H1 (cell line): ENCODE measurements around the gene TRAF3. TPM values are rescaled to one million over a fixed set of nuclear protein-coding genes. Genes with fewer than 3 reads are reported as not detected.

Experiments used
- ASH2L ChIP-seq: fragments of 200-600, 300-600 bp; sonication (generic); IDR thresholded peaks from one replicate; pipeline ENCODE4 v1.7.1; 2017; ENCODE audit warnings: low read length
- CBX8 ChIP-seq: fragments of 300-800, 300-1000 bp; sonication (generic); IDR thresholded peaks from 2 replicates; pipeline ENCODE4 v1.7.1; 2016; ENCODE audit warnings: low read depth, low read length, borderline replicate concordance
- CHD2 ChIP-seq: IDR thresholded peaks from 2 replicates; pipeline ENCODE4 v1.6.1; 2012; ENCODE audit warnings: low read length, improper control_type of control experiment
- FOSL1 ChIP-seq: IDR thresholded peaks from 2 replicates; pipeline ENCODE4 v1.6.1; 2011; ENCODE audit warnings: mild to moderate bottlenecking, low read depth, low read length, moderate library complexity; ENCODE audit not compliant: insufficient read depth
- KDM5A ChIP-seq: fragments of 200-600 bp; IDR thresholded peaks from 2 replicates; pipeline ENCODE4 v1.7.1; 2012; ENCODE audit warnings: mild to moderate bottlenecking, low read length, inconsistent platforms, mixed read lengths
- PHF8 ChIP-seq: fragments of 200-600 bp; sonication (generic); conservative IDR thresholded peaks from 2 replicates; pipeline ENCODE4 v1.7.1; 2012; ENCODE audit warnings: low read depth, mild to moderate bottlenecking, inconsistent platforms, low read length, moderate library complexity
- POLR2AphosphoS5 ChIP-seq: IDR thresholded peaks from 2 replicates; pipeline ENCODE4 v1.6.1; 2011; ENCODE audit warnings: low read depth, low read length
- RXRA ChIP-seq: IDR thresholded peaks from 2 replicates; pipeline ENCODE4 v1.6.1; 2011; ENCODE audit warnings: low read depth, mild to moderate bottlenecking, low read length, moderate library complexity; ENCODE audit not compliant: insufficient read depth
- SIRT6 ChIP-seq: IDR thresholded peaks from one replicate; pipeline ENCODE4 v1.7.1; 2012; ENCODE audit warnings: low read length, inconsistent platforms
- YY1 ChIP-seq: IDR thresholded peaks from 2 replicates; pipeline ENCODE4 v1.6.1; 2011; ENCODE audit warnings: low read depth, mild to moderate bottlenecking, low read length
- polyA plus RNA-seq, 7 experiments: library from polyadenylated mRNA; depleted of rRNA in 3 of 7; stranded (reverse) in 5 of 7; unstranded in 2 of 7; fragments of >200 nt in 5 of 7; fragments of 200-250 nt in 2 of 7; gene quantifications; 1 replicate in 5 of 7; 2 replicates in 1 of 7; 4 replicates in 1 of 7; pipeline versions ENCODE4 v1.2.1 to v1.2.3, GENCODE V29; 2011 to 2013; ENCODE audit warnings: missing spikeins in 2 of 7, mixed read lengths in 2 of 7
- total RNA-seq: library from RNA; stranded (reverse); fragmentation: NEBNext Ultra II Directional; extraction: Animal tissue kit (Norgen Biotek cat#: 25700); gene quantifications from 2 replicates; pipeline ENCODE4 v1.2.1, GENCODE V29; 2021
- TF ChIP-seq, protein P1 (sequence below): fragments of 300-600 bp; sonication (generic); IDR thresholded peaks from 2 replicates; pipeline ENCODE4 v1.7.1; 2012; ENCODE audit warnings: low read length, moderate library complexity, mild to moderate bottlenecking, inconsistent platforms; ENCODE audit not compliant: insufficient replicate concordance
- TF ChIP-seq, protein P2 (sequence below): IDR thresholded peaks from 2 replicates; pipeline ENCODE4 v1.6.1; 2011; ENCODE audit warnings: low read length, improper control_type of control experiment

The TRAF3 gene
- total and polyA plus RNA-seq, 2 of the 8 experiments (the other 6 are each of a cell fraction or from before 2014, with no cell fraction given): 5.8 to 12.1 TPM

DNA sequence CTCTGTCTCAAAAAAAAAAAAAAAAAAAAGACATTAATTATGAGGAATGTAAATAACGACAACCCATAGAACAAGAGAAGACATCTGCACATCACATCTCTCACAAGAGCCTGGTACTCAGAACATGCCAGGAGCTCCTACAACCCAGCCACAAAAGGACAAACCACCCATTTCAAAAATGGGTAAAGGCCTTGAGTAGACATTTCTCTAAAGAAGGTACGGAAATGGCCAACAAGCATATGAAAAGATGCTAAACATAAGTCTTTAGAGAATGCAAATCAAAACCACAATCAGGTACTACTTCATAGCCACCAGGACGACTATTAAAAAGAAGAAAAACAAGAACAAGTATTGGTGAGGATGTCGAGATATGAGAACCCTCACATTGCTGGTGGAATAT is 158.5 kb downstream of the TRAF3 start (continued):
- TF ChIP-seq, protein P1, sequence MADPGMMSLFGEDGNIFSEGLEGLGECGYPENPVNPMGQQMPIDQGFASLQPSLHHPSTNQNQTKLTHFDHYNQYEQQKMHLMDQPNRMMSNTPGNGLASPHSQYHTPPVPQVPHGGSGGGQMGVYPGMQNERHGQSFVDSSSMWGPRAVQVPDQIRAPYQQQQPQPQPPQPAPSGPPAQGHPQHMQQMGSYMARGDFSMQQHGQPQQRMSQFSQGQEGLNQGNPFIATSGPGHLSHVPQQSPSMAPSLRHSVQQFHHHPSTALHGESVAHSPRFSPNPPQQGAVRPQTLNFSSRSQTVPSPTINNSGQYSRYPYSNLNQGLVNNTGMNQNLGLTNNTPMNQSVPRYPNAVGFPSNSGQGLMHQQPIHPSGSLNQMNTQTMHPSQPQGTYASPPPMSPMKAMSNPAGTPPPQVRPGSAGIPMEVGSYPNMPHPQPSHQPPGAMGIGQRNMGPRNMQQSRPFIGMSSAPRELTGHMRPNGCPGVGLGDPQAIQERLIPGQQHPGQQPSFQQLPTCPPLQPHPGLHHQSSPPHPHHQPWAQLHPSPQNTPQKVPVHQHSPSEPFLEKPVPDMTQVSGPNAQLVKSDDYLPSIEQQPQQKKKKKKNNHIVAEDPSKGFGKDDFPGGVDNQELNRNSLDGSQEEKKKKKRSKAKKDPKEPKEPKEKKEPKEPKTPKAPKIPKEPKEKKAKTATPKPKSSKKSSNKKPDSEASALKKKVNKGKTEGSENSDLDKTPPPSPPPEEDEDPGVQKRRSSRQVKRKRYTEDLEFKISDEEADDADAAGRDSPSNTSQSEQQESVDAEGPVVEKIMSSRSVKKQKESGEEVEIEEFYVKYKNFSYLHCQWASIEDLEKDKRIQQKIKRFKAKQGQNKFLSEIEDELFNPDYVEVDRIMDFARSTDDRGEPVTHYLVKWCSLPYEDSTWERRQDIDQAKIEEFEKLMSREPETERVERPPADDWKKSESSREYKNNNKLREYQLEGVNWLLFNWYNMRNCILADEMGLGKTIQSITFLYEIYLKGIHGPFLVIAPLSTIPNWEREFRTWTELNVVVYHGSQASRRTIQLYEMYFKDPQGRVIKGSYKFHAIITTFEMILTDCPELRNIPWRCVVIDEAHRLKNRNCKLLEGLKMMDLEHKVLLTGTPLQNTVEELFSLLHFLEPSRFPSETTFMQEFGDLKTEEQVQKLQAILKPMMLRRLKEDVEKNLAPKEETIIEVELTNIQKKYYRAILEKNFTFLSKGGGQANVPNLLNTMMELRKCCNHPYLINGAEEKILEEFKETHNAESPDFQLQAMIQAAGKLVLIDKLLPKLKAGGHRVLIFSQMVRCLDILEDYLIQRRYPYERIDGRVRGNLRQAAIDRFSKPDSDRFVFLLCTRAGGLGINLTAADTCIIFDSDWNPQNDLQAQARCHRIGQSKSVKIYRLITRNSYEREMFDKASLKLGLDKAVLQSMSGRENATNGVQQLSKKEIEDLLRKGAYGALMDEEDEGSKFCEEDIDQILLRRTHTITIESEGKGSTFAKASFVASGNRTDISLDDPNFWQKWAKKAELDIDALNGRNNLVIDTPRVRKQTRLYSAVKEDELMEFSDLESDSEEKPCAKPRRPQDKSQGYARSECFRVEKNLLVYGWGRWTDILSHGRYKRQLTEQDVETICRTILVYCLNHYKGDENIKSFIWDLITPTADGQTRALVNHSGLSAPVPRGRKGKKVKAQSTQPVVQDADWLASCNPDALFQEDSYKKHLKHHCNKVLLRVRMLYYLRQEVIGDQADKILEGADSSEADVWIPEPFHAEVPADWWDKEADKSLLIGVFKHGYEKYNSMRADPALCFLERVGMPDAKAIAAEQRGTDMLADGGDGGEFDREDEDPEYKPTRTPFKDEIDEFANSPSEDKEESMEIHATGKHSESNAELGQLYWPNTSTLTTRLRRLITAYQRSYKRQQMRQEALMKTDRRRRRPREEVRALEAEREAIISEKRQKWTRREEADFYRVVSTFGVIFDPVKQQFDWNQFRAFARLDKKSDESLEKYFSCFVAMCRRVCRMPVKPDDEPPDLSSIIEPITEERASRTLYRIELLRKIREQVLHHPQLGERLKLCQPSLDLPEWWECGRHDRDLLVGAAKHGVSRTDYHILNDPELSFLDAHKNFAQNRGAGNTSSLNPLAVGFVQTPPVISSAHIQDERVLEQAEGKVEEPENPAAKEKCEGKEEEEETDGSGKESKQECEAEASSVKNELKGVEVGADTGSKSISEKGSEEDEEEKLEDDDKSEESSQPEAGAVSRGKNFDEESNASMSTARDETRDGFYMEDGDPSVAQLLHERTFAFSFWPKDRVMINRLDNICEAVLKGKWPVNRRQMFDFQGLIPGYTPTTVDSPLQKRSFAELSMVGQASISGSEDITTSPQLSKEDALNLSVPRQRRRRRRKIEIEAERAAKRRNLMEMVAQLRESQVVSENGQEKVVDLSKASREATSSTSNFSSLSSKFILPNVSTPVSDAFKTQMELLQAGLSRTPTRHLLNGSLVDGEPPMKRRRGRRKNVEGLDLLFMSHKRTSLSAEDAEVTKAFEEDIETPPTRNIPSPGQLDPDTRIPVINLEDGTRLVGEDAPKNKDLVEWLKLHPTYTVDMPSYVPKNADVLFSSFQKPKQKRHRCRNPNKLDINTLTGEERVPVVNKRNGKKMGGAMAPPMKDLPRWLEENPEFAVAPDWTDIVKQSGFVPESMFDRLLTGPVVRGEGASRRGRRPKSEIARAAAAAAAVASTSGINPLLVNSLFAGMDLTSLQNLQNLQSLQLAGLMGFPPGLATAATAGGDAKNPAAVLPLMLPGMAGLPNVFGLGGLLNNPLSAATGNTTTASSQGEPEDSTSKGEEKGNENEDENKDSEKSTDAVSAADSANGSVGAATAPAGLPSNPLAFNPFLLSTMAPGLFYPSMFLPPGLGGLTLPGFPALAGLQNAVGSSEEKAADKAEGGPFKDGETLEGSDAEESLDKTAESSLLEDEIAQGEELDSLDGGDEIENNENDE: no peak
- TF ChIP-seq, protein P2, sequence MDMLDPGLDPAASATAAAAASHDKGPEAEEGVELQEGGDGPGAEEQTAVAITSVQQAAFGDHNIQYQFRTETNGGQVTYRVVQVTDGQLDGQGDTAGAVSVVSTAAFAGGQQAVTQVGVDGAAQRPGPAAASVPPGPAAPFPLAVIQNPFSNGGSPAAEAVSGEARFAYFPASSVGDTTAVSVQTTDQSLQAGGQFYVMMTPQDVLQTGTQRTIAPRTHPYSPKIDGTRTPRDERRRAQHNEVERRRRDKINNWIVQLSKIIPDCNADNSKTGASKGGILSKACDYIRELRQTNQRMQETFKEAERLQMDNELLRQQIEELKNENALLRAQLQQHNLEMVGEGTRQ: no peak
- TF ChIP-seq PHF8 (no peak), POLR2AphosphoS5 (no peak), ASH2L (no peak), KDM5A (no peak), SIRT6 (no peak), CHD2 (no peak), RXRA (no peak), CBX8 (no peak), FOSL1 (no peak), YY1 (no peak)
